Measurements from ENCODE around the gene HORMAD1.
"Not testable (repeated sequence)": the region's sequence is repeated elsewhere in the genome, so short reads cannot be mapped to it uniquely, and the experiment has no call there.

HORMAD1 gene

GRCh38 chr1:150751443-150751842 lies 30.7 kb upstream of the HORMAD1 start:
- peaks cover 9% of the 10 kb centered on the region; the same call in 1 of the 2 replicates for H3K36me3 ChIP-seq (ENCODE audit: insufficient read depth, low read length)

DNA sequence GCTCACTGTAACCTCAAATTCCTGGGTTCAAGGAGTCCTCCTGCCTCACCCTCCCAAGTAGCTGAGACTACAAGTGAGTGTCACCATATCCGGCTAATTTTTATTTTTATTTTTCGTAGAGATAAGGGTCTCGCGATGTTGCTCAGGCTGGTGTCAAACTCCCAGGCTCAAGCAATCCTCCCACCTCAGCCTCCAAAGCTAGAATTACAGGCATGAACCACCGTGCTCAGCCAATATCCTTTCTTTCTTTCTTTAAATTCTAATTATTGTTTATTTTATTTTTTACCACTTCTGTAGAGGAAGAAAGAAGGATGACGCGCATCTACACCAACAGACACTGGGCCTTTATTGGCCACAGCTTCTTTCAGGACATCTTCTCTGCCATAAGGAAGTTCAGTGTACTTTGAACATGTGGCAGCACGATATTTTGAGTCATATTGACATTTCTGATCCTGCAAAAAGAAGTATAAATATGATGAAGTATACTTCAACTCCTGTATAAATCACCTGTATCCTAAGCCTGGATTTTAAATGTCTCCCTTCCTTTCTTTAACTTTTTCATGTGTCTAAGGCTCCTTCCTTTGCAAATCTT lies 29.1 kb upstream of the HORMAD1 start:
- H3K79me2 ChIP-seq (ENCODE audit: control insufficient read depth, insufficient read depth, low read length, unreplicated experiment), result no peaks in the 10 kb centered on the region
- H3K27ac ChIP-seq (ENCODE audit: low read depth, low read length), result no peak overlapping the region
- H2AFZ ChIP-seq (ENCODE audit: low read length, unreplicated experiment), result no peak overlapping the region
- peaks cover 9% of the 10 kb centered on the region; the same call in 1 of the 2 replicates for H3K36me3 ChIP-seq (ENCODE audit: insufficient read depth, low read length)
- H3K4me1 ChIP-seq (ENCODE audit: control insufficient read depth, insufficient read depth, low read length, unreplicated experiment), result no peaks in the 10 kb centered on the region
- H3K27me3 ChIP-seq (ENCODE audit: insufficient read depth, low read length), result no peaks in the 10 kb centered on the region
- no peak overlapping the region for H3K4me3 ChIP-seq (ENCODE audit: low read depth, low read length)

More at GRCh38 chr1:150751443-150751842, 30.7 kb upstream of the HORMAD1 start:
- Histone ChIP-seq H2AFZ (ENCODE audit: low read length, unreplicated experiment) (no peak overlapping the region), H3K79me2 (ENCODE audit: control insufficient read depth, insufficient read depth, low read length, unreplicated experiment) (no peaks in the 10 kb centered on the region), H3K4me1 (ENCODE audit: control insufficient read depth, insufficient read depth, low read length, unreplicated experiment) (no peaks in the 10 kb centered on the region), H3K4me3 (ENCODE audit: low read depth, low read length) (no peak overlapping the region), H3K27ac (ENCODE audit: low read depth, low read length) (no peak overlapping the region), H3K27me3 (ENCODE audit: insufficient read depth, low read length) (no peaks in the 10 kb centered on the region)

DNA sequence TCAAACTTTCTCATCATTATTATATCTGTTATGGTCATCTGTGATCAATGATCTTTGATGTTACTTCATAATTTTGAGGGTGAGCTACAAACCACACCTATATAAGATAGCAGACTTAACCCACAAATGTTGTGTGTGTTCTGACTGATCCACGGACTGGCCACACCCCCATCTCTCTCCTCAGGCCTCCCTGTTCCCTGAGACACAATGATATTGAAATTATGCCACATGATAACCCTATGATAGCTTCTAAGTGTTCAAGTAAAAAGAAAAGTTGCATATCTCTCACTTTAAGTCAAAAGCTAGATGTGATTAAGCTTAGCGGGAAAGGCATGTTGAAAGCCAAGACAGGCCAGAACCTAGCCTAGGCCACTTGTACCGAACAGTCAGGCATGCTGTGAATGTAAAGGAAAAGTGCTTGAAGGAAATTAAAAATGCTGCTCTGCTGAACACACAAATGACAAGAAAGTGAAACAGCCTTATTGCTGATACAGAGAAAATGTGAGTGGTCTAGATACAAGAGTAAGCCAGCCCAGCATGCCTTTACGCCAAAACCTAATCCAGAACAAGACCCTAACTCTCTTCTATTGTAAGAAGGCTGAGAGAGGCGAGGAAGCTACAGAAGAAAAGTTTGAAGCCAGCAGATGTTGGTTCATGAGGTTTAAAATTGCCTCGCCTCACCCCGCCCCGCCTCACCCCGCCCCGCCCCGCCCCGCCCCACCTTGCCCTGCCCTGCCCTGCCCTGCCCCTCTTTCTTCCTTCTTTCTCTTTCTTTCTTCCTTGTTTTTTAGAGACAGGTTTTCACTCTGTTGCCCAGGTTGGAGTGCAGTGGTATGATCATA lies 28.4 kb upstream of the HORMAD1 start:
- Histone ChIP-seq H3K79me2 (ENCODE audit: control insufficient read depth, insufficient read depth, low read length, unreplicated experiment) (no peaks in the 10 kb centered on the region), H3K4me3 (ENCODE audit: low read depth, low read length) (no peak overlapping the region), H3K4me1 (ENCODE audit: control insufficient read depth, insufficient read depth, low read length, unreplicated experiment) (no peaks in the 10 kb centered on the region), H3K27me3 (ENCODE audit: insufficient read depth, low read length) (no peaks in the 10 kb centered on the region), H3K27ac (ENCODE audit: low read depth, low read length) (no peak overlapping the region), H2AFZ (ENCODE audit: low read length, unreplicated experiment) (no peak overlapping the region), H3K36me3 (ENCODE audit: insufficient read depth, low read length) (peaks cover 9% of the 10 kb centered on the region; the same call in 1 of the 2 replicates)

DNA sequence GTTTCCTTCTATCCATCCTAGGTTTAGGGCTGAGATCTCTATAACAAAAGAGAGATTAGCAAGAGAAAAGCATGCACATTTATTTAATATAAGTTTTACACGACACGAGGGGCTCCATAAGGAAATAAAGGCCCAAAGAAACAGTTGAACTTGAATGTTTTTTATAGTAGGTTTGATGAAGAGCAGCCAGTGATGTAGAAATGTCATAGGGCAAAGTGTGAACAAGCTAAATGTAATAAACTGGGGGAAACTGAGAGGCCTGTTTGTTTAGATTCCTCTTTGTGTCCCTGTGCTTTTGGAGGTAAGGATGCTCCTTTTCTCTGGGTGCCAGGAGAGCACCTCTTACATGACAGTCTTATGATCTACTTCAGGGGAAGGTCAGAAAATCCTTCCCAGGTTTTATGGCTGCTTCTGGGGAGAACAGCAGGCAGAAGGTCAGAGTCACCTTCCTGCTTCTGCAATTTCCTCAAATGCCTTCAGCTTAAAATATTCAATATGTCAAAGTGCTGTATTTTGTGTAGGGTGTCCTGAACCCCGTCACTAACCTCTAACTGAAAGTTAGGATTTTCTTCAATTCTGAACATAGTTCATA lies 9.5 kb upstream of the HORMAD1 start:
- no peaks in the 10 kb centered on the region for H3K27me3 ChIP-seq (ENCODE audit: insufficient read depth, low read length)
- no peak overlapping the region for H3K27ac ChIP-seq (ENCODE audit: low read depth, low read length)
- H3K4me3 ChIP-seq (ENCODE audit: low read depth, low read length), result no peak overlapping the region
- no peak overlapping the region for H2AFZ ChIP-seq (ENCODE audit: low read length, unreplicated experiment)
- H3K36me3 ChIP-seq (ENCODE audit: insufficient read depth, low read length), result no peaks in the 10 kb centered on the region
- no peaks in the 10 kb centered on the region for H3K4me1 ChIP-seq (ENCODE audit: control insufficient read depth, insufficient read depth, low read length, unreplicated experiment)
- no peaks in the 10 kb centered on the region for H3K79me2 ChIP-seq (ENCODE audit: control insufficient read depth, insufficient read depth, low read length, unreplicated experiment)

- H3K4me1 ChIP-seq (ENCODE audit: control insufficient read depth, insufficient read depth, low read length, unreplicated experiment), result no peaks in the 10 kb centered on the region
- H3K27me3 ChIP-seq (ENCODE audit: insufficient read depth, low read length), result no peaks in the 10 kb centered on the region
- H3K4me3 ChIP-seq (ENCODE audit: low read depth, low read length), result no peak overlapping the region
- H3K27ac ChIP-seq (ENCODE audit: low read depth, low read length), result no peak overlapping the region
- no peaks in the 10 kb centered on the region for H3K79me2 ChIP-seq (ENCODE audit: control insufficient read depth, insufficient read depth, low read length, unreplicated experiment)
- H2AFZ ChIP-seq (ENCODE audit: low read length, unreplicated experiment), result no peak overlapping the region
- H3K36me3 ChIP-seq (ENCODE audit: insufficient read depth, low read length), result no peaks in the 10 kb centered on the region
Observed at GRCh38 chr1:150724336-150724735, 3.6 kb upstream of the HORMAD1 start.

DNA sequence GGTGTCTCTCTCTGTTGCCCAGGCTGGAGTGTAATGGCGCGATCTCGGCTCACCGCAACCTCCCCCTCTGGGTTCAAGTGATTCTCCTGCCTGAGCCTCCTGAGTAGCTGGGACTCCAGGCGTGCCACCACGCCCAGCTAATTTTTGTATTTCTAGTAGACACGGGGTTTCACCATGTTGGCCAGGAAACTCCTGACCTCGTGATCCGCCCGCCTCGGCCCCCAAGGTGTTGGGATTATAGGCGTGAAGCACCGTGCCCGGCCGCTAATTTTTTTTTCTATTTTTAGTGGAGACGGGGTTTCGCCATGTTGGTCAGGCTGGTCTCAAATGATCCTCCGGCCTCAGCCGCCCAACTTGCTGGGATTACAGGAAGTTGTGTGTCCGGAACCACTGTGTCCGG lies 597 bp downstream of the HORMAD1 start:
- Histone ChIP-seq H3K79me2 (ENCODE audit: control insufficient read depth, insufficient read depth, low read length, unreplicated experiment) (no peaks in the 10 kb centered on the region), H3K36me3 (ENCODE audit: insufficient read depth, low read length) (no peaks in the 10 kb centered on the region), H3K4me1 (ENCODE audit: control insufficient read depth, insufficient read depth, low read length, unreplicated experiment) (no peaks in the 10 kb centered on the region), H3K27me3 (ENCODE audit: insufficient read depth, low read length) (no peaks in the 10 kb centered on the region), H3K4me3 (ENCODE audit: low read depth, low read length) (no peak overlapping the region), H3K27ac (ENCODE audit: low read depth, low read length) (no peak overlapping the region), H2AFZ (ENCODE audit: low read length, unreplicated experiment) (no peak overlapping the region)

GRCh38 chr1:150718225-150718891 lies 2.3 kb downstream of the HORMAD1 start:
- Histone ChIP-seq H3K27ac (ENCODE audit: low read depth, low read length) (no peak overlapping the region), H2AFZ (ENCODE audit: low read length, unreplicated experiment) (no peak overlapping the region)

DNA sequence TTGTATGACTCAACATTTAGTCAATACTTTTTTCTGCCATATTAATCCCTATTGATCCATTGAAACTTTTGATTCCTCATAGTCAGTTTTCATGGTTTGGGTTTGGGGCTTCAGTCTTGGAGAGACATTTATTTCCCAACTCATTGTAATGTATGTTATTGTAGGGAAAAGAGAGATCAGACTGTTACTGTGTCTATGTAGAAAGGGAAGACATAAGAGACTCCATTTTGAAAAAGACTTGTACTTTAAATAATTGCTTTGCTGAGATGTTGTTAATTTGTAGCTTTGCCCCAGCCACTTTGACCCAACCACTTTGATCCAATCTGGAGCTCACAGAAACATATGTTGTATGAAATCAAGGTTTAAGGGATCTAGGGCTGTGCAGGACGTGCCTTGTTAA lies 11.7 kb downstream of the HORMAD1 start:
- not testable (repeated sequence) for H3K4me1 ChIP-seq (ENCODE audit: control insufficient read depth, insufficient read depth, low read length, unreplicated experiment); H3K79me2 ChIP-seq (ENCODE audit: control insufficient read depth, insufficient read depth, low read length, unreplicated experiment); H3K27me3 ChIP-seq (ENCODE audit: insufficient read depth, low read length); H3K27ac ChIP-seq (ENCODE audit: low read depth, low read length); H2AFZ ChIP-seq (ENCODE audit: low read length, unreplicated experiment); H3K4me3 ChIP-seq (ENCODE audit: low read depth, low read length); H3K36me3 ChIP-seq (ENCODE audit: insufficient read depth, low read length)

More at GRCh38 chr1:150718225-150718891, 2.3 kb downstream of the HORMAD1 start:
- Histone ChIP-seq H3K4me3 (ENCODE audit: low read depth, low read length) (no peak overlapping the region), H3K27me3 (ENCODE audit: insufficient read depth, low read length) (no peaks in the 10 kb centered on the region), H3K79me2 (ENCODE audit: control insufficient read depth, insufficient read depth, low read length, unreplicated experiment) (no peaks in the 10 kb centered on the region), H3K4me1 (ENCODE audit: control insufficient read depth, insufficient read depth, low read length, unreplicated experiment) (no peaks in the 10 kb centered on the region), H3K36me3 (ENCODE audit: insufficient read depth, low read length) (no peaks in the 10 kb centered on the region)

- Histone ChIP-seq H3K27ac (ENCODE audit: low read depth, low read length) (no peak overlapping the region), H3K36me3 (ENCODE audit: insufficient read depth, low read length) (no peaks in the 10 kb centered on the region), H3K79me2 (ENCODE audit: control insufficient read depth, insufficient read depth, low read length, unreplicated experiment) (no peaks in the 10 kb centered on the region), H2AFZ (ENCODE audit: low read length, unreplicated experiment) (no peak overlapping the region), H3K4me1 (ENCODE audit: control insufficient read depth, insufficient read depth, low read length, unreplicated experiment) (no peaks in the 10 kb centered on the region), H3K27me3 (ENCODE audit: insufficient read depth, low read length) (no peaks in the 10 kb centered on the region), H3K4me3 (ENCODE audit: low read depth, low read length) (no peak overlapping the region)
Observed at GRCh38 chr1:150708595-150708994, 12.1 kb downstream of the HORMAD1 start.

DNA sequence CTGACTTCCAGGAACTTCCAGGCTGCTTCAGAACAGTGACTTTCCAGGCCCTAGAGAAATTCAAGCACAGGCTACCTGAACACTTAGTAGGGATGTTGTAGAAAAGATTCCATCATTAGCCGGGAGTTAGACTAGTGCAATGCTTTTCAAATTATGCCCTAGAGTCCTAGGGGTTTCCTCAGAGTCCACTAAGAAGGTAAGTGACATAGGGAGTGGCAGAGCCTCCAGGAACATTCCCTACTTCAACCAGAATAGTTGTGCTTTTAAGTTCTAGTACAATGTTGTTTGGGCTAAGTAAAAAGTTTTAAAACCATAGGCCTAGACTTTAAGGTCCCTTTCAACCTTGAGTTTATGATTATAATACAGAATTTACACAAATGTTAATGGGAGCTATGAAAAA lies 14.6 kb downstream of the HORMAD1 start:
- Histone ChIP-seq H3K4me1 (ENCODE audit: control insufficient read depth, insufficient read depth, low read length, unreplicated experiment) (no peaks in the 10 kb centered on the region), H3K27ac (ENCODE audit: low read depth, low read length) (no peak overlapping the region), H3K79me2 (ENCODE audit: control insufficient read depth, insufficient read depth, low read length, unreplicated experiment) (no peaks in the 10 kb centered on the region), H2AFZ (ENCODE audit: low read length, unreplicated experiment) (no peak overlapping the region), H3K4me3 (ENCODE audit: low read depth, low read length) (no peak overlapping the region), H3K36me3 (ENCODE audit: insufficient read depth, low read length) (no peaks in the 10 kb centered on the region), H3K27me3 (ENCODE audit: insufficient read depth, low read length) (no peaks in the 10 kb centered on the region)
